Activated naive CD4-positive, alpha-beta T cell (primary cell): Measurements from ENCODE around the gene TOR1A.

Source experiments
- DNase-seq, 4 experiments: peaks; one replicate each; lab custom pipeline; 2025; lab: John Stamatoyannopoulos, UW

TOR1A gene, protein sequence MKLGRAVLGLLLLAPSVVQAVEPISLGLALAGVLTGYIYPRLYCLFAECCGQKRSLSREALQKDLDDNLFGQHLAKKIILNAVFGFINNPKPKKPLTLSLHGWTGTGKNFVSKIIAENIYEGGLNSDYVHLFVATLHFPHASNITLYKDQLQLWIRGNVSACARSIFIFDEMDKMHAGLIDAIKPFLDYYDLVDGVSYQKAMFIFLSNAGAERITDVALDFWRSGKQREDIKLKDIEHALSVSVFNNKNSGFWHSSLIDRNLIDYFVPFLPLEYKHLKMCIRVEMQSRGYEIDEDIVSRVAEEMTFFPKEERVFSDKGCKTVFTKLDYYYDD

DNA sequence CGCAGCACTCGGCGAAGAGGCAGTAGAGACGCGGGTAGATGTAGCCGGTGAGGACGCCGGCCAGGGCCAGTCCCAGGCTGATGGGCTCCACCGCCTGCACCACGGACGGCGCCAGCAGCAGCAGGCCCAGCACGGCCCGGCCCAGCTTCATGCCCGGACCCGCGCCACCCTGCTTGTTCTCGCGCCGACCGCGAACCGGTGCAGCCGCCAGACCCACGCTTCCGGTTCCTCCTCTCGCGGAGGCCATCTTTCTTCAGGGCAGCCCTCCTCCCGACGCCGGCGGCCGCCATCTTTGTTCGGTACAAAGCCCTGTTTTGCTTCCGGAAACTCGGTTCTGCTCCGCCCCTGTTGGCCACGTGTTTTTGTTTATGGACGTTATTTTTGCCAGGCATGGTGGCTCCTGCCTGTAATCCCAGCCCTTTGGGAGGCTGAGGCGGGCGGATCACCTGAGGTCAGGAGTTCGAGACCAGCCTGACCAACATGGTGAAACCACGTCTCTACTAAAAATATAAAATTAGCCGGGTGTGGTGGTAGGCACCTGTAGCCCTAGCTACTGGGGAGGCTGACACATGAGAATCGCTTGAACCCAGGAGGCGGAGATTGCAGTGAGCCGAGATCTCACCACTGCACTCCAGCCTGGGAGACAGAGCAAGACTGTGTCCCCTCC lies at the start of gene TOR1A:
TOR1A (minus strand) TSS at position 202 of the 667 bp plus-strand sequence; CDS start at position 151, 51 bp downstream.
- DNase-seq, result peak; percentile 73 to 85 (median 81)

DNA sequence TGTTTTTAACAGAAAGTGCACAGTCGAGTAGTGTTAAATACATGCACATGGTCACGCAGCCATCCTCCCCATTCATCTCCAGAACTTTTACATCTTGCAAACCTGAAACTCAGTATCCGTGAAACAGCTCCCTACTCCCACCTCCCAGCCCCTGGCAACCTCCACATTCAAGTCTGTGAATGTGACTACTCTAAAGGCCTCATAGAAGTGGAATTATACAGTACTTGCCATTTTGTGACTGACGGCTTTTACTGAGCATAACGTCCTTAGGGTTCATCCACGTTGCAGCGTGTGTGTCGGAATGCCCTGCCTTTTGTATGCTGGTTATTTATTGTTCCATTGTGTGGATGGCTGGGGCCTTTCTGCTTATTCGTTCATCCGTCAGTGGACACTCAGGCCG lies 47.1 kb upstream of the TOR1A start:
- DNase-seq, result no peak

DNA sequence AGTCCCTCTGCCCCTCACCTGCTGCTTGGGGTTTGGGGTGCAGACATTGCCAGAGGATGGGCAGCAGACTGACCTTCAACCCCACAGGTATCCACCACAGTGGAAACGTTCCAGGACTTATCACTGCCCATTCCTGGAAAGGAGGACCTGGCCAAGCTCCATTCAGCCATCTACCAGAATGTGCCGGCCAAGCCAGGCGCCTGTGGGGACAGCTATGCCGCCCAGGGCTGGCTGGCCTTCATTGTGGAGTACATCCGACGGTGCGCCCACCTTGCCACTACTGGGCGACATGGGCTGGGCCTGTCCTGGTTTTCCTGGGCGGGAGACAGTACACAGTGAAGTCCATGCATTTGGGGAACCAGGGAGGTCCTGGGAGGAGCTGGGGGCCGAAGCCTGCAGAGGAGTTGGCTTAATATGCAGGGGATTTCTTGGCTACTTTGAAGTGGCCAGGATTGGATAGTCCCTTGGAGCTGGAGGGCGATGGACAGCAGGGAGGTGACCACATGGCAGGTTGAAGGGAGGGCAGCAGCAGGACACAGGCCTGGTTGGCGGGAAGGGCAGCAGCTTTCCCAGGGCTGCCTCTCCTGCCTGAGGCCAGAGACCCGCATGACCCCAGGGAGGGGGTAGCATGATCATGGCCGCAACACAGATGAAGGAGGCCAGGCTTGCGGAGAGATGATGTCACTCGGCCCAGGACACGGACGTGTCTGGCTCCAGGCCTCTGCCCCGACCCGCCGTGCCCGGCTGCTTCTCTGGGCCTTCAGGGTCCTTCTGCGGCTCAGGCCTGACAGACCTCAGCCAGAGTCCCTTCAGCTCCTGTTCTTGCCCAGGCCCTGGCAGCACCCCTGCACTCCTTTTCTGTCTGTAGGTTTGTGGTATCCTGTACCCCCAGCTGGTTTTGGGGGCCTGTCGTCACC lies 45.9 kb upstream of the TOR1A start:
- no peak for DNase-seq

DNA sequence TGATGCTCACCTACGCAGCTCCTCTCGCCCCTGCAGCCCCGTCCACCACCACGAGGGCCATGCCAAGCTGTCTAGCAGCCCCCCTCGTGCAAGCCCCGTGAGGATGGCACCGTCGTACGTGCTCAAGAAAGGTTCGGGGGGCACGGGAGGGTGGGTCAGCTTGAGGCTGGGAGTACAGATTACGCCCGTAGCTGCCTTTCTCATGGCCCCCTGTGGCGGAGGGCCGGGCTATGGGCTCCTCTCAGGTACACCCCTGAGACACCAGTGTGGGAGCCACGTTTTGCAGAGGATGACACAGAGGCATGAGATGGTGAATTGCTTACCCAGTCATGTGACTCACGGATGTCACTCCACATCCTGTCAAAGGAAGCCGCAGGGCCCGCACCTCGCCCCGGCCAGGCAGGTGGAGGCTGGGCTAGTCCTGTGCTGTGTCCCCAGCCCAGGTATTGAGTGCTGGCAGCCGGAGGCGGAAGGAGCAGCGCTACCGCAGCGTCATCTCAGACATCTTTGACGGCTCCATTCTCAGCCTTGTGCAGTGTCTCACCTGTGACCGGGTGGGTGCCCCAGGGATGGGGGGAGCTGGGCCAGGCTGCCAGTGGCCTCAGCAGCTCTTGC lies 45.0 kb upstream of the TOR1A start:
- DNase-seq, result peak; percentile 32 to 85 (median 69)

DNA sequence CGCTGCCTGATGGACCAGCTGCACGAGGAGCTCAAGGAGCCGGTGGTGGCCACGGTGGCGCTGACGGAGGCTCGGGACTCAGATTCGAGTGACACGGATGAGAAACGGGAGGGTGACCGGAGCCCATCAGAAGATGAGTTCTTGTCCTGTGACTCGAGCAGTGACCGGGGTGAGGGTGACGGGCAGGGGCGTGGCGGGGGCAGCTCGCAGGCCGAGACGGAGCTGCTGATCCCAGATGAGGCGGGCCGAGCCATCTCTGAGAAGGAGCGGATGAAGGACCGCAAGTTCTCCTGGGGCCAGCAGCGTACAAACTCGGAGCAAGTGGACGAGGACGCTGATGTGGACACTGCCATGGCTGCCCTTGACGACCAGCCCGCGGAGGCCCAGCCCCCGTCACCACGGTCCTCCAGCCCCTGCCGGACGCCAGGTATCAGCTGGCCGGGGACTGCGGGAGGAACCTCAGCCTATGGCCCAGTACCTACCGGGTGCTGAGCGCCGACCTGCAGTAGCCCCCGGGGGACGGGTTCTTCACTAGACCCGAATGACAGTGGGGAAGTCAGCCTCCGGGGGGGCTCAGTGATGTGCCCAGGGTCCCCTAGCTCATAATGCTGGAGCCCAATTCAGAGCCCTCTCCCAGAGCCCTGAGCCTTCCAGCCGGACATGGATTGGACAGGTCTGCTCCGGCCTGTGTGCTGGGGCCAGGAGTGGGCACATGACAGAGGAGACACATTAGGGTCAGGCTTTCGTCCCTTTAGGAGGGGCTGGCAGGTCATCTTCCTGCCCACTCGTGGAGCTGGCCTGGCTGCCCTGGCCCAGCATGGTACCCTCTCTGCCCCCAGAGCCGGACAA lies 44.3 kb upstream of the TOR1A start:
- no peak for DNase-seq

DNA sequence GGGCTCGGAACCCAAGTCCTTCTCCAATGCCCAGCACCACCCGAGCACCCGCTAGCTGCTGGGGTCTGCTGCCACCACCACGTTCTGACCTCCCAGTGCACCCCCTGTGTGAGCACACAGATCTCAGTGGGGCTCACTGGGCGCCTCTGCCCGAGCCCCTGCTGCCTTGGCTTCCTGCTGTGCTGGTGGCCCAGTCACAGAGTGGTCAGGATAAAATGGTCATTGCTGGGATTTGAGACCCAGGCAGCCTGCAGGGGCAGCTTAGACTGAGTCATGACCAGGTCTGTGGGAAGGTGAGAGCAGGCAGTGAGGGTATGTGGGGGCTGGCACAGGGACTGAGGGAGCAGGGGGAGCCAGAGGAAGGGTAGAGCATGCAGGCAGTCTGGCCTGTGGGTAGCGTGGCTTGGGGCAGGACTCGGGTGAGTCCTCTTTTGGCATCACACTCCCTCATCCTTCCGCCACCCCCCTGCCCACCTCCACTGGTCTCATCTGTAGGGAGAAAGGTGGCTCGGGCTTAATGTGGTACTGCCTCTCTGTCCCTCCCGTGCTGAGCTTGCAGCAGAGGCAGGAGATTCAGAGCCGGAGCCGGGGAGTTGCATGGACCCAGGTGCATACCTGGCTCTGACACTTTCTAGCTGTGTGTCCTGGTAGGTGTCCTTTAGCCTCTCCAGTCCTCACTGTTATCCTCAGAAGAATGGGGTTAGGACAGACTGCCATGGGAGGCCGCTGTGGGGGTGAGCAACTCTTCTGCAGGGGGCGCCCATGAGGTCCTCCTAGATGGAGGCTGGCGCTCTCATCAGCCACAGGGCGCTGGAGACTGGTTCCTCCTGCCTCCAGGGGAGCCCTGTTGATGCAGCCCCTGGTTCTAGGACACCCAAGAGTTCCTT lies 43.4 kb upstream of the TOR1A start:
- DNase-seq, result no peak

DNA sequence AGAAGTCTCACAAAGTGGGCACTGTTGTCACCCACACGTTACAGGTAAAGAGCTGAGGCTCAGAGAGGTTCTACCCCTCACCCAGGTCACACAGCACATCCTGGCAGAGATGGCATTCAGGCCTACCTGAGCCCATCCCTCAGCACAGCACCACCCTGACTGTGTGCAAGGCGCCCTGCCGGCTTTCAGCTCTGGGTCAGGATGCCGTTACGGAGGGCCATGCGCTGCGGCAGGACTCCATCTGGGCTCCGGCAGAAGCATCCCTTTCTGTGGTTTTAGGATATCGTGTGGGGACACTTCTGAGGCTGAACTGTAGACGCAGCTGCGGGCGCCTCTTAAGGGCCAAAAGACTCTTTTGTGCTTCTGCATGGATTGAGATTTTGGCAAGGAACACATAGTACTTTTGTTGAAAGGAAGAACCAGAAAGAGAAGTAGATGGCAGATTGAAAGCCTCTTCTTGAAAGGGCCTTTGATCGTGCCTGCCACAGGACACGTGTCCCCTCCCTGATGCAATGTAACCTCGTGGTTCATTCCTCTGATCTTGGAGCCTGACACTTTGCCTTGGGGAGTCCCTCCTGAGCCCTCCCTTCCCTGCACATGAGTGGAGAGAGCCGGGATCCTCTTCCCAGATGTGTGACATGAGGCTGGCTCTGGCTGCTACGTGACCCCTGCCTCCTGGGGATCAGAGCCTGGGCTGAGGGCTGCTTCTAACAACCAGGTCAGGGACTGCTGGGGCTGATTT lies 42.6 kb upstream of the TOR1A start:
- DNase-seq, result peak in 2 of 4 experiments; percentile 21 to 37

DNA sequence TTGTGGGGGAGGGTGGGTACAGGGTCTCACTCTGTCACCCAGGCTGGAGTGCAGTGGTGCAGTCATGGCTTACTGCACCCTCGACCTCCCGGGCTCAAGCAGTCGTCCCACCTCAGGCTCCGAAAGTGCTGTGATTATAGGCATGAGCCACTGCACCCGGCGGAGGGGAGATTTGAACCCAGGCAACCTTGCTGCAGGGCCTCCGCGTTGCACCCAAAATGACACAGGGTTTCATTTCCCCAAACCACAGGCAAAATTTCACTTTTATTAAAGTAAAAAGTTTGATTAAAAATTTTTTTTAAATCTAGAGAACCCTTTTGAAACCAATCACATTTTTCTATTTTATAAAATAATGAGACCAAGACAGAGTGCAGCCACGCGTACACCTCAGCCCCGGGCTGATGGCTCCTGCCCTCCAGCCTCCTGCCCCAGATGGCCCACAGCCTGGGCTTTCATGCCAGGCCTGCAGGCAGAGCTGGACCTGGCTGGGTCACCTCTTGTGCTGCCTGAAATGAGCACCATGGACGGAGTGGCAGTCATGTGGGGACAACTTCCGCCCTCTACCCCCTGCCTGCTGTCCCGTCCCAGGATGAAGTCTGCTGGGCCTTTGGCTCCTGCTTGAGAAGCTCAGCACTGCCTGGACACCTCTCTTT lies 41.9 kb upstream of the TOR1A start:
- DNase-seq, result no peak

DNA sequence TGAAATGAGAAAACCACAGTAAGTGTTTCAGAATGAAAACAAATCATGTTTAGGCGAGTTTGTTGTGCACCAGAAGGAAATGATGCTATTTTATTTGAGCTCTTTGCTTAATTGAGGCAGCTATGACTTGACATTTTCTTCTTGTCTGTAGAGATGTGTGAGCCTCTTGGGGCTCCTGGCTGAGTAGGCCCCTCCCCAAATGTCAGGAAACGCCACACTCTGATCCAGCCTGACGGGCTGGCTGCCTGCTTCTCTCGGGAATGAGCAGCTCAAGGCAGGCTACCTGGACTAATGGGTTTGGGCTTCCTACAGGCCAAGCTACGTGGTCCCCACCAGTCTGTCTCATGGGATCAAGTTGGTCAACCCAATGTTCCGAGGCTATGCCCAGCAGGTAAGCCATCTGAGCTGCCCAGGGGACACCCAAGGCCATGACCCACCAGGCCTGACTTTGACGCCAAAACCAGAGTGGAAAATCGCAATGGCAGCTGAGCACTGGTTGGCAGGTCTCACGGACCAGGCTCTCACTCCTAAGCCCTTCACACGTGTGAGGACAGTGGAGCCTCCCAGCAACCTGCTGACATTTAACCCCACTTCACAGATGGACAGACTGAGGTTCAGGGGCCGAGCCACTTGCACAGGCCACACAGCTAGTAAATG lies 41.2 kb upstream of the TOR1A start:
- no peak for DNase-seq

DNA sequence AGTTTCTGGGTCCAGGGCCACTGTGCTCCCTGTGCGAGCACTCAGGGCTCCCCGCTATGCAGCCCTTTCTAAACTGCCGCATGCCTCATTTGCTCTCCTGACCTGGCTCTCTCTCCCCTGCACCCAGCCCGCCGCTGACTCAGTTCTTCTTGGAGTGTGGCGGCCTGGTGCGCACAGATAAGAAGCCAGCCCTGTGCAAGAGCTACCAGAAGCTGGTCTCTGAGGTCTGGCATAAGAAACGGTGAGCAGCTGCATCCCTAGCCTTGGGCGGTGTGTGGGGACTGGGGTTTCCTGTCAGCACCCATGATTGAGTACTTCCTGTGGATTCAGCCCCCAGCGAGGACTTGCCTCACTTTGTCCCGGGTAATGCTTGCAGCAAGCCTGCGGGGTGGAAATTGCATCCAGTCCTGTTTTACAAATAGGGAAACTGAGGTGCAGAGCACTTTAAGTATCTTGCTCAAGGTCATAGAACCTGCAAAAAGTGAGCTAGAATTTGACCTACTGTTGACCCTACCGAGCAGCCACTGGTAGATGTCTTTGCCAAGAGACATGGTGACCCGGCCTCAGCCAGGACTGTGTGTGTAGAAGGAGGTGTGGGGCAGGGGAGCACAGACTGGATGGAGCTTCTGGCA lies 39.2 kb upstream of the TOR1A start:
- DNase-seq, result peak in 2 of 4 experiments; percentile 24 to 34

DNA sequence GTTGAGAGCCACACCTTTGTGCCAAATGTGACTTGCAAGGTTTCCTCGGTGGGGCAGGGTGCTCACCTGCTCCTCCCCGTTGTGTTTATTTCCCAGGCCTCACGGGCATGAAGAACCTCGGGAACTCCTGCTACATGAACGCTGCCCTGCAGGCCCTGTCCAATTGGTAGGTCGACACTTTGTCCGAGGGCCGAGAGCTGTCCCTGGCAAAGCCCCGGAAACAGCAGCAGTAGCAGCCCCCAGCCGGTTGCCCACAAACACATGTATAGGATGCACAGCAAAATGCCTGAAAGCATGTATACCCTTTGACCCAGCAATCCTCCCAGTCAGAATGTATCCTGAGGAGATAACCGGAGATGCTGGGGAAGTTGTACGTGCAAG lies 37.5 kb upstream of the TOR1A start:
- DNase-seq, result no peak

DNA sequence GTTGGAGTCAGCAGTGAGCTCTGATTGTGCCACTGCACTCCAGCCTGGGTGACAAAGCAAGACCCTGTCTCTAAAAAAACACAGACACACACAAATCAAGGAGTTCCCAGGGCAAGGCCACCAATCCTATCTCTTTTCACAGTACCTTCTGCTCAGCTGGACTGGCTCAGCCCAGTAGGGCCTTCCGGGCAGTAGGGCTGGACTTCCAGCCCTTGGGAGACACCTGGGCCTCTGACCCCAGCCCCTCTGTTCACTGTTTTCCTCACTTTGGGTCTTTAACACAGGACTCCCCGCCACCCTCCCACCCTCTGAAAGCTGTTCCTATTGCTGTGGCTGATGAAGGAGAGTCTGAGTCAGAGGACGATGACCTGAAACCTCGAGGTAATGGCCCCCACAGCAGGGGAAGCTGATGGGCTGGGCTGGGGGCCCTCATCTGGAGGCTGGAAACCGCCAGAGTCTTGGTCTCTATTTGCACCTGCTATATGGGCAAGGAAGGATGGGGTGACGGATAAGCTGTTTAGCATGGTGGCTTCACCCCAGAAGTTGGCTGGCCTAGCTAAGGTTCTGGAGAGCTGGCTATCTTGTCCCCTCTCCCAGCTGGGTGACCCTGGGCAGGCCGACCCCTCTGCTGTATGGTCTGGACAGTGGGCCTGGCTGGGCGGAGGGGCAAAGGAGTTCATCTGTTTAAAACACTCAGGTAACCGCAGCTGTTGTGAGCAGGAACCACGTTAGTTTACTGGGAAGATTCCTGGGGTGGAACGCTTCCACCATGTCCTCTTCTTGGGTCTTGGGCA lies 36.9 kb upstream of the TOR1A start:
- no peak for DNase-seq

DNA sequence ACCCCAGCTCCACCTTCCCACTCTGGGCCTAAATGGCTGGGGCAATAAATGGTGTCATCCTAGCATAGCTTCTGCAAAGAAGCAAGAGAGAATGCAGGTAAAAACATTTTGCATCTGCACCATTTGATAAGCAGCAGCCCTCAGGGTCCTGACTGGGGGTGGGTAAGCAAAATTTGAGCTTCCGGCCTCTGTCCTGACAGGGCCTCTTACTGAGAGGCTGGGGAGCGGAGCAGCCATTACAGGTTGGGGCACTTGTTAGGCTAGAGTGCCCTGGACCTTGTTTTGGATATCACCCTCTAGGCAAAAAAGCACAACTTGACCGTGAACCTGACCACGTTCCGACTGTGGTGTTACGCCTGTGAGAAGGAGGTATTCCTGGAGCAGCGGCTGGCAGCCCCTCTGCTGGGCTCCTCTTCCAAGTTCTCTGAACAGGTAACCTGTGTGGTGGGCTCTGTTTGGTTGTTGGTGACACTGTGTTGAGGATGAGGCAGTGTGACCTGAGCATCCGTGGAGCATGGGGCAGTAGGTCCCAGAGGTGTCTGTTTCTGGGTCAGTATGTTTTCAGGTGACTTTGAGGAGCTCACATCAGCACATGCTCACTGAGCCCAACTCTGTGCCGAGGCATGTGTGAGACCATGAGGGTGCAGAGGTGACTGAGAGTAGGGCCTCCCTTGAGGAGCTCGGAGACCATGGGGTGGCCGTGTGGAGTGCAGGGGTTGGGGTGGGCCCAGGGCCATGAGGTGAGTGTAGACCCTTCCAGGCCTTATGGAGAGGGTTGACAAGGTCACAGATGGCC lies 34.4 kb upstream of the TOR1A start:
- no peak for DNase-seq

DNA sequence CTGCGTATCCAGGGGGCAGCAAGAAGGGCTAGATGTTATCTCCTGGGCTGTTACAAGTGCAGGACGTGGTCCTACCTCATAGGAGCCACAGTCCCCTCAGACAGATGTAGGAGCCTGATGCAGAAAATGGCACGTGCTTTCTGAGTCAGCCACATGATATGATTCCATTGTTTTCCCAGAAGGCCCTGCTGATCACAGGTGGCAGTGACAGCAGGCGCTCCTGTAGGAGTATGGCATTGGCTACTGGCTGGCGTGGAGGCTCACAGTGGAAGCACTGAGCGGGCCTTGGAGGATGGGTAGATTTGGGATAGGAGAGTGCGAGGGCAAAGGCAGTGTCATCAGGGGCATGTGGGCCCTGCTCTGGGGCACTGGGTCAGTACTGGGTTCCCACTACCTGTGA lies 33.3 kb upstream of the TOR1A start:
- DNase-seq, result no peak

DNA sequence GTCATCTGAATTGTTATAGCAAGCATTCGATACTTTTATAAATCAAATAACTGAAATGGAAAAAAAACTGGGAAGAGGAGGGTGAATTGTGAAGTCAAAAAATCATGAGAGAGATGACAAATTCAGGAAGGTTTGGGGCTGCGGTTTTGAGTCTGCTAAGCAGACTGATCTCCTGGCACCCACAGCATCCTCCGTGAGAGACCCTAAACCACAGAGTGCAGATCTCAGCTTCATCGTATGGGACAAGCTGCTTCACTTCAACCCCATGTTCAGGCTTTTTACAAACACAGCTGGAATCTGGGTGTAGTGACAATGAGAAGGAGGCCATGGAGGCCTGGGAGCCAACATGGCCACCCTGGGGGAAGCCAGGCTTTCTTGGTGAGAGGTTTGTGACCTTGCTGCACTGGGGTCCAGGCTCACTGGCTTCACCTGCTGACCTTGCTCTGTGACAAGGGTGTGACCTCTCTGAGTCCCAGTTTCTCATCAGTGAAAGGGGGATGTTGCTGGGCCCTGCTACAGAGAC lies 30.7 kb upstream of the TOR1A start:
- DNase-seq, result no peak

DNA sequence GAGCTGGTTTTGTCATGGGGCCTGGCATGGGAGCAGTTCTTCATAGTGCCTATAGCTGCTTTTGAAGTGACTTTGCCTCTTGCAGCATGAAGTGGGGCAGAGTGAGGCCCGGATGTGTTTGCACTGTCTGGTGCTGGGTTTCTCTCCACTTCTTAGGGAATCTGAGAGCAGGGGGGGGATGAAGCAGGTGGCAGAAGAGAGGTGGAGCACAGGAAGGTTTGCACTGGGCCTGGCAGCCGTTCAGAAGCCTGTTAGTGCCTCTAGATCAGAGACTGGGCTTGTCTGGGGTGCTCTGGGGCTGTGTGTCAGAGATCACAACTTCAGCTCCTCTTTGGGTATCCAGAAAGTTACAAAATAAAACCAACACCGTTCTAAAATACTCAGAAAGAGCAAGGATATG lies 29.7 kb upstream of the TOR1A start:
- DNase-seq, result no peak
